H9 (cell line): Measurements from ENCODE around the gene SPATA6L. TPM values are rescaled to one million over a fixed set of nuclear protein-coding genes. Genes with fewer than 3 reads are reported as not detected.

Source experiments
- DNase-seq: peaks from one replicate; pipeline ENCODE4 v3.0.0-alpha.2; 2017
- H2AFZ ChIP-seq: one replicate; pipeline ENCODE4 v1.6.1; 2013; ENCODE audit warnings: mild to moderate bottlenecking, low read length, control low read depth, moderate library complexity
- H2AK5ac ChIP-seq: 2 replicates; pipeline ENCODE4 v1.6.1; 2013; ENCODE audit warnings: low read length, control low read depth, mixed read lengths; ENCODE audit not compliant: insufficient read length
- H2BK120ac ChIP-seq: one replicate; pipeline ENCODE4 v1.6.1; 2013; ENCODE audit warnings: low read depth, mild to moderate bottlenecking, low read length, control low read depth, inconsistent platforms; ENCODE audit not compliant: poor library complexity, severe bottlenecking
- H2BK12ac ChIP-seq: 2 replicates; pipeline ENCODE4 v1.6.1; 2013; ENCODE audit warnings: low read length, control low read depth, mixed read lengths, low read depth; ENCODE audit not compliant: insufficient read length
- H2BK15ac ChIP-seq: 2 replicates; pipeline ENCODE4 v1.6.1; 2013; ENCODE audit warnings: low read depth, low read length, control low read depth
- H2BK20ac ChIP-seq: one replicate; pipeline ENCODE4 v1.6.1; 2013; ENCODE audit warnings: low read depth, mild to moderate bottlenecking, low read length, control low read depth, inconsistent platforms; ENCODE audit not compliant: poor library complexity, severe bottlenecking
- H2BK5ac ChIP-seq: 2 replicates; pipeline ENCODE4 v1.6.1; 2013; ENCODE audit warnings: low read length, control low read depth, mixed read lengths; ENCODE audit not compliant: insufficient read length
- H3K14ac ChIP-seq: 2 replicates; pipeline ENCODE4 v1.6.1; 2013; ENCODE audit warnings: low read length, control low read depth; ENCODE audit not compliant: insufficient read depth
- H3K18ac ChIP-seq: 2 replicates; pipeline ENCODE4 v1.6.1; 2013; ENCODE audit warnings: low read depth, mild to moderate bottlenecking, mixed read lengths, low read length, control low read depth; ENCODE audit not compliant: insufficient read length
- H3K23ac ChIP-seq: 2 replicates; pipeline ENCODE4 v1.6.1; 2013; ENCODE audit warnings: low read length, control low read depth, mixed read lengths, low read depth; ENCODE audit not compliant: insufficient read length
- H3K23me2 ChIP-seq: 2 replicates; pipeline ENCODE4 v1.6.1; 2013; ENCODE audit warnings: low read depth, mild to moderate bottlenecking, mixed read lengths, low read length, control low read depth; ENCODE audit not compliant: insufficient read length, poor library complexity, severe bottlenecking
- H3K27ac ChIP-seq: 2 replicates; pipeline ENCODE4 v1.5.1; 2013; ENCODE audit warnings: low read length, control low read depth, mixed read lengths, low read depth; ENCODE audit not compliant: insufficient read length
- H3K27me3 ChIP-seq: 2 replicates; pipeline ENCODE4 v1.6.1; 2013; ENCODE audit warnings: low read length, control low read depth, inconsistent platforms; ENCODE audit not compliant: insufficient read depth
- H3K4ac ChIP-seq: 2 replicates; pipeline ENCODE4 v1.6.1; 2013; ENCODE audit warnings: low read depth, mild to moderate bottlenecking, control low read depth, inconsistent platforms, low read length, moderate library complexity
- H3K4me1 ChIP-seq: 2 replicates; pipeline ENCODE4 v1.6.1; 2013; ENCODE audit warnings: low read length, control low read depth, inconsistent platforms; ENCODE audit not compliant: insufficient read depth
- H3K4me2 ChIP-seq: 2 replicates; pipeline ENCODE4 v1.6.1; 2013; ENCODE audit warnings: low read length, control low read depth, mixed read lengths; ENCODE audit not compliant: insufficient read length, insufficient read depth
- H3K56ac ChIP-seq: 2 replicates; pipeline ENCODE4 v1.6.1; 2013; ENCODE audit warnings: low read depth, mild to moderate bottlenecking, mixed read lengths, low read length, control low read depth; ENCODE audit not compliant: insufficient read length
- H3K79me1 ChIP-seq: 2 replicates; pipeline ENCODE4 v1.6.1; 2013; ENCODE audit warnings: low read depth, mild to moderate bottlenecking, moderate library complexity, low read length, control low read depth, inconsistent platforms; ENCODE audit not compliant: insufficient read depth, poor library complexity, severe bottlenecking
- H3K79me2 ChIP-seq: 2 replicates; pipeline ENCODE4 v1.6.1; 2013; ENCODE audit warnings: low read length, control low read depth, inconsistent platforms; ENCODE audit not compliant: insufficient read depth
- H3K9ac ChIP-seq: 2 replicates; pipeline ENCODE4 v1.6.1; 2013; ENCODE audit warnings: low read length, control low read depth, mixed read lengths; ENCODE audit not compliant: insufficient read length; ENCODE audit errors: extremely low read depth
- H3K9me3 ChIP-seq: one replicate; pipeline ENCODE4 v1.6.1; 2013; ENCODE audit warnings: low read depth, low read length, inconsistent platforms; ENCODE audit not compliant: control insufficient read depth
- H3T11ph ChIP-seq: one replicate; pipeline ENCODE4 v1.6.1; 2013; ENCODE audit warnings: mild to moderate bottlenecking, low read length, control low read depth, inconsistent platforms
- H4K20me1 ChIP-seq: one replicate; pipeline ENCODE4 v1.6.1; 2013; ENCODE audit not compliant: control insufficient read depth, insufficient read length, insufficient read depth
- H4K5ac ChIP-seq: 2 replicates; pipeline ENCODE4 v1.6.1; 2013; ENCODE audit warnings: low read depth, mild to moderate bottlenecking, mixed read lengths, low read length, control low read depth; ENCODE audit not compliant: insufficient read length
- H4K8ac ChIP-seq: replicated peaks from 2 replicates; pipeline ENCODE4 v1.6.1; 2013; ENCODE audit warnings: low read length, control low read depth, mixed read lengths, low read depth; ENCODE audit not compliant: insufficient read length
- H4K91ac ChIP-seq: 2 replicates; pipeline ENCODE4 v1.6.1; 2013; ENCODE audit warnings: low read depth, mild to moderate bottlenecking, moderate library complexity, mixed read lengths, low read length, control low read depth; ENCODE audit not compliant: insufficient read length
- H3K27ac Mint-ChIP-seq, 3 experiments: 2 replicates in 2 of 3; 3 replicates in 1 of 3; pipeline ENCODE4 v1.8.0; 2020 to 2021; ENCODE audit warnings: mixed read lengths in 3 of 3, mild to moderate bottlenecking in 1 of 3, moderate library complexity in 1 of 3
- H3K27me3 Mint-ChIP-seq: 2 replicates; pipeline ENCODE4 v1.8.0; 2021; ENCODE audit warnings: low read depth, mild to moderate bottlenecking, moderate library complexity, mixed read lengths
- H3K36me3 Mint-ChIP-seq, 3 experiments: 2 replicates in 2 of 3; 3 replicates in 1 of 3; pipeline ENCODE4 v1.8.0; 2020 to 2021; ENCODE audit warnings: low read depth in 3 of 3, mixed read lengths in 3 of 3; ENCODE audit not compliant: insufficient read depth in 1 of 3
- H3K4me1 Mint-ChIP-seq, 2 experiments: 2 replicates each; pipeline ENCODE4 v1.8.0; 2020; ENCODE audit warnings: mixed read lengths in 2 of 2
- H3K4me3 Mint-ChIP-seq, 2 experiments: 2 replicates in 1 of 2; 3 replicates in 1 of 2; pipeline ENCODE4 v1.8.0; 2020 to 2021; ENCODE audit warnings: mild to moderate bottlenecking in 2 of 2, mixed read lengths in 2 of 2, moderate library complexity in 1 of 2
- H3K9me3 Mint-ChIP-seq, 2 experiments: 2 replicates in 1 of 2; 3 replicates in 1 of 2; pipeline ENCODE4 v1.8.0; 2020; ENCODE audit warnings: mild to moderate bottlenecking in 2 of 2, mixed read lengths in 2 of 2, moderate library complexity in 1 of 2
- CTCF ChIP-seq: fragments of 200-600 bp; sonication (generic); conservative IDR thresholded peaks from 3 replicates; pipeline ENCODE4 v1.8.0; 2021; ENCODE audit warnings: antibody characterized with exemption, mild to moderate bottlenecking
- WGBS: extraction: QIAGEN DNeasy Blood & Tissue Kit; methylation state at CpG from one replicate; pipeline ENCODE4 v1.1.7; 2013; ENCODE audit warnings: missing lambda C conversion rate, low lambda C conversion rate, mixed read lengths; ENCODE audit not compliant: insufficient read length; ENCODE audit errors: extremely low coverage; 5-methylcytosine and 5-hydroxymethylcytosine counted together
- total RNA-seq: library from RNA; stranded (reverse); gene quantifications from 2 replicates; pipeline ENCODE4 v1.2.1, GENCODE V29; 2021

SPATA6L gene
- total RNA-seq, 1 experiment from 2014 or later: 0.87 TPM

GRCh38 chr9:4566806-4567205 is 99.5 kb downstream of the SPATA6L start:
- WGBS: no CpG with 5 or more reads among the region's 2 CpGs
- Mint-ChIP-seq H3K9me3 (no peaks in the 10 kb centered on the region), H3K4me1 (no peaks in the 10 kb centered on the region), H3K27ac (no peak overlapping the region), H3K4me3 (no peak overlapping the region), H3K27me3 (no peaks in the 10 kb centered on the region), H3K36me3 (peaks cover 0 to 8% (median 0%) of the 10 kb centered on the region in 3 experiments; a peak in 2 of 7 replicates)
- H3K18ac ChIP-seq: no peak overlapping the region
- H2AK5ac ChIP-seq: no peak overlapping the region
- no peak overlapping the region for H2BK120ac ChIP-seq
- no peak overlapping the region for H2BK20ac ChIP-seq
- no peak for TF ChIP-seq CTCF
- no peaks in the 10 kb centered on the region for H3K27me3 ChIP-seq
- no peak overlapping the region for H2BK5ac ChIP-seq
- H3K27ac ChIP-seq: no peak overlapping the region
- no peak overlapping the region for H3K56ac ChIP-seq
- no peak for DNase-seq
- no peak overlapping the region for H2AFZ ChIP-seq
- no peak overlapping the region for H3K4me2 ChIP-seq
- no peaks in the 10 kb centered on the region for H3K4me1 ChIP-seq
- no peak overlapping the region for H4K8ac ChIP-seq
- H4K5ac ChIP-seq: no peak overlapping the region
- no peak overlapping the region for H3K9ac ChIP-seq
- no peak overlapping the region for H3K14ac ChIP-seq
- no peak overlapping the region for H3T11ph ChIP-seq
- H3K79me2 ChIP-seq: no peaks in the 10 kb centered on the region
- H4K20me1 ChIP-seq: no peaks in the 10 kb centered on the region
- no peaks in the 10 kb centered on the region for H3K23me2 ChIP-seq
- H2BK12ac ChIP-seq: no peak overlapping the region
- H3K23ac ChIP-seq: no peak overlapping the region
- no peaks in the 10 kb centered on the region for H3K79me1 ChIP-seq
- H2BK15ac ChIP-seq: no peak overlapping the region
- H3K4ac ChIP-seq: no peak overlapping the region
- H3K9me3 ChIP-seq: no peaks in the 10 kb centered on the region
- no peak overlapping the region for H4K91ac ChIP-seq
